ENCODE results near the gene IMMP2L. TPM values are rescaled to one million over a fixed set of nuclear protein-coding genes. Genes with fewer than 3 reads are reported as not detected.

Gene IMMP2L
- total RNA-seq, 1 donor from 2014 or later = 11.2 TPM

GRCh38 chr7:110861163-110861562, 701.1 kb downstream of the IMMP2L start:
- no peaks in the 10 kb centered on the region for H3K27me3 Mint-ChIP-seq (ENCODE audit: unreplicated experiment)
- peaks cover 5% of the 10 kb centered on the region for H3K4me1 Mint-ChIP-seq (ENCODE audit: unreplicated experiment)
- H3K36me3 Mint-ChIP-seq (ENCODE audit: low read depth, unreplicated experiment) = no peaks in the 10 kb centered on the region
- H3K9me3 Mint-ChIP-seq (ENCODE audit: unreplicated experiment) = no peaks in the 10 kb centered on the region
- H3K4me3 Mint-ChIP-seq (ENCODE audit: unreplicated experiment) = no peak overlapping the region
- no peak for DNase-seq (ENCODE audit: low spot score)
- H3K27ac Mint-ChIP-seq (ENCODE audit: unreplicated experiment) = no peak overlapping the region
- TF ChIP-seq CTCF (IDR thresholded peaks at IDR 0.05; ENCODE audit: unreplicated experiment) = no peak

- no peaks in the 10 kb centered on the region for H3K4me1 Mint-ChIP-seq (ENCODE audit: unreplicated experiment)
- no peaks in the 10 kb centered on the region for H3K36me3 Mint-ChIP-seq (ENCODE audit: low read depth, unreplicated experiment)
- H3K9me3 Mint-ChIP-seq (ENCODE audit: unreplicated experiment) = no peaks in the 10 kb centered on the region
- no peak overlapping the region for H3K4me3 Mint-ChIP-seq (ENCODE audit: unreplicated experiment)
- DNase-seq (ENCODE audit: low spot score) = no peak
- TF ChIP-seq CTCF (IDR thresholded peaks at IDR 0.05; ENCODE audit: unreplicated experiment) = no peak
- no peak overlapping the region for H3K27ac Mint-ChIP-seq (ENCODE audit: unreplicated experiment)
- H3K27me3 Mint-ChIP-seq (ENCODE audit: unreplicated experiment) = no peaks in the 10 kb centered on the region
Observed at GRCh38 chr7:110857106-110857505, 705.2 kb downstream of the IMMP2L start.

GRCh38 chr7:110856704-110857103, 705.6 kb downstream of the IMMP2L start:
- Mint-ChIP-seq H3K36me3 (ENCODE audit: low read depth, unreplicated experiment) (no peaks in the 10 kb centered on the region), H3K4me1 (ENCODE audit: unreplicated experiment) (no peaks in the 10 kb centered on the region), H3K27ac (ENCODE audit: unreplicated experiment) (no peak overlapping the region), H3K4me3 (ENCODE audit: unreplicated experiment) (no peak overlapping the region), H3K9me3 (ENCODE audit: unreplicated experiment) (no peaks in the 10 kb centered on the region), H3K27me3 (ENCODE audit: unreplicated experiment) (no peaks in the 10 kb centered on the region)
- TF ChIP-seq CTCF (IDR thresholded peaks at IDR 0.05; ENCODE audit: unreplicated experiment) = no peak
- no peak for DNase-seq (ENCODE audit: low spot score)

- no peak for TF ChIP-seq CTCF (IDR thresholded peaks at IDR 0.05; ENCODE audit: unreplicated experiment)
- Mint-ChIP-seq H3K4me3 (ENCODE audit: unreplicated experiment) (no peak overlapping the region), H3K27ac (ENCODE audit: unreplicated experiment) (no peak overlapping the region), H3K9me3 (ENCODE audit: unreplicated experiment) (no peaks in the 10 kb centered on the region), H3K4me1 (ENCODE audit: unreplicated experiment) (no peaks in the 10 kb centered on the region), H3K36me3 (ENCODE audit: low read depth, unreplicated experiment) (no peaks in the 10 kb centered on the region), H3K27me3 (ENCODE audit: unreplicated experiment) (no peaks in the 10 kb centered on the region)
- DNase-seq (ENCODE audit: low spot score) = no peak
Observed at GRCh38 chr7:110854651-110855050, 707.6 kb downstream of the IMMP2L start.

GRCh38 chr7:110854166-110854565, 708.1 kb downstream of the IMMP2L start:
- Mint-ChIP-seq H3K36me3 (ENCODE audit: low read depth, unreplicated experiment) (no peaks in the 10 kb centered on the region), H3K27ac (ENCODE audit: unreplicated experiment) (no peak overlapping the region), H3K4me3 (ENCODE audit: unreplicated experiment) (no peak overlapping the region), H3K9me3 (ENCODE audit: unreplicated experiment) (no peaks in the 10 kb centered on the region), H3K4me1 (ENCODE audit: unreplicated experiment) (no peaks in the 10 kb centered on the region), H3K27me3 (ENCODE audit: unreplicated experiment) (no peaks in the 10 kb centered on the region)
- no peak for TF ChIP-seq CTCF (IDR thresholded peaks at IDR 0.05; ENCODE audit: unreplicated experiment)
- no peak for DNase-seq (ENCODE audit: low spot score)
